ENCODE measurements around the gene SYCP3.
"Not testable (repeated sequence)": the region's sequence is repeated elsewhere in the genome, so short reads cannot be mapped to it uniquely, and the experiment has no call there.

The SYCP3 gene

GRCh38 chr12:101710288-101710687, 29.0 kb downstream of the SYCP3 start:
- no peak for DNase-seq

- peak; percentile 69 for DNase-seq
These were observed 32.0 kb downstream of the SYCP3 start for GRCh38 chr12:101707131-101707782.

GRCh38 chr12:101706403-101706802, 32.9 kb downstream of the SYCP3 start:
- no peak for DNase-seq

DNA sequence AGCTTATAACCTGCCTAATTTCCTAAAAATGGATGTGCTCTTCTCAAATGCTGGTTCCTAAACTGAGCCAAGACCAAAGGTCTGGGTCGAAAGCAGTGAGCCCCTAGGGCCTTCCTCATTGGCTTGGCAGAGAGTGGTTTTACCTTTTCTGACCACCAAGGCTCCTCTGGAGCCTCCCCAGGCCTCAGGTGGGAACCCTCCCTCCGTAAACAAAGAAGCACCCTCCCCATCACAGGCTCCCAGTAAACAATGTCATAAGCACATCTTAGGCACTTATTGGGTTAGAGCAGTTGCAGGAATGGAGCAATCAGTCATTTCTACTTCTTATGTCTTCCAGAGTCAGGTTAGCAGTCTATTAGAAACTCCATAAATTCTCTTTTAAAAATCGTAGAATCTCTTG, 35.8 kb downstream of the SYCP3 start:
- no peak for DNase-seq

GRCh38 chr12:101700299-101700820, 38.9 kb downstream of the SYCP3 start:
- peak; percentile 78 for DNase-seq

- DNase-seq: no peak
These were observed 40.4 kb downstream of the SYCP3 start for GRCh38 chr12:101698800-101699347.

DNA sequence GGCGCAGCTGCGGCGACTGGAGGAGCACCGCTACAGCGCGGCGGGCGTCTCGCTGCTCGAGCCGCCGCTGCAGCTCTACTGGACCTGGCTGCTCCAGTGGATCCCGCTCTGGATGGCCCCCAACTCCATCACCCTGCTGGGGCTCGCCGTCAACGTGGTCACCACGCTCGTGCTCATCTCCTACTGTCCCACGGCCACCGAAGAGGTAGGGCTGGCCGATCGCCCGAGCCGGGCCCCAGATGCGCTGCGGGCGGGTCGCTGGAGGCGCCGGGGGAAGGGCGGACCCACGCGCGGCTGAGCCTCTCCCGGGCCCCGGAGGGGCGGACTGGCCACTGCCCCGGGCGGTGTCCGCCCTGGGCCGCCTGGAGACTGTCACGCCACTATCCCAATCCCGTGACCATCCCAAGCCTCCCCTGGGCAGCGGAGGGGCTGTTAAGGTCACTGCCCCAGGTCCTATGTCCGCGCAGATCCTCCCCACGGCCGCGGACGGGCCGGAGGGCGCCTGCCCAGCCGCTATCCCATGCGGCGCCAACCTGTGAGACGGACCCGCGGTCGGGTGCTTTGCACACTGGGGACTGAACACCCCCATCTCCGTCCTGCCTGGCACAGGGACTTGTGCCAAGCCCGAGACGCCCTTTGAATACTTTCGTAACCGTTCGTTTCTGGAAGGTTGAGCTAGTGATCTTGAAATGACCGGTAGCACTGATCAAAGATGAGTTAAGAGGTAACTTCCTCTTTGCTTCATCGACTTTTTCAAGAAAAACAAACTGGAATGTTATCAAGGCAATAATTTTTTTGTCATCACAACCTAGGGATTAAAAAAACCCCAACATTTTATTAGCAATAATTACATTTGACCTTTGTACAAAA, 41.1 kb downstream of the SYCP3 start:
- DNase-seq: peak; percentile 88

DNA sequence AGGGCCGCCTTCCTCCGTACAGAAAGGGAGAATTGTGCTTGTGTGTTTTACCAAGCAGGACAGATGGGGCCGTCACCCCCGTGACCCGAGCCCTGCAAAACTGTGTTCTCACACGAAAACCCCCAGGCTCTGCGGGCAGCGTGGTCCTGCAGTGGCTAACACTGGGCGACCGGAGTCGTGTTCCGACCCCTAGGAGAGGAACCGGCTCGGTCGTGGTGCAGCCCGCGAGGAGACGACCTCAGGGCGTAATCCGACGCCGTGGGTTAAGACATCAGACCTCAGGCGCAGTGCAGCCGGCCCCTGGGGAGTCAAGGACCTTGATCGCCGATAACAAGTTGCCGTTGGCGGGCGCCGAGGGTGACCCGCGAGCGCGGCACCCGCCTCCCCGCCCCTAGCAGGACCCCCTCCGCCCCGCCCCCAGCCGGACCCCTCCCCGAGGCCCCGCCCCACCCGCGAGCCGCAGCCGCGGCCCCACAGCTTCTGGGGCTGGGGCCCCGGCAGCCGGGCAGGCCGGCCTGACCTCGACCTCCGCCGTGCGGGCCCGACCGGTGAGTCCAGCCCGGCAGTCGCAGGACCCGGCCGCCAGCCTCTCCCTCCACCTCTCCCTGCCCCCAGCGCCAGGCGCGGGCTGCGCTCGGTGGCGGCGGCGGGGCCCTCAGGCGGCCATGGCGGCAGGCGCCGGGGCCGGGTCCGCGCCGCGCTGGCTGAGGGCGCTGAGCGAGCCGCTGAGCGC, 41.9 kb downstream of the SYCP3 start, which contains the start of gene CHPT1:
Gene CHPT1, plus strand, starts transcription at position 444 of the 733 bp plus-strand sequence. Its CDS starts 222 bp downstream, at position 666.
- DNase-seq: peak; percentile 95

DNA sequence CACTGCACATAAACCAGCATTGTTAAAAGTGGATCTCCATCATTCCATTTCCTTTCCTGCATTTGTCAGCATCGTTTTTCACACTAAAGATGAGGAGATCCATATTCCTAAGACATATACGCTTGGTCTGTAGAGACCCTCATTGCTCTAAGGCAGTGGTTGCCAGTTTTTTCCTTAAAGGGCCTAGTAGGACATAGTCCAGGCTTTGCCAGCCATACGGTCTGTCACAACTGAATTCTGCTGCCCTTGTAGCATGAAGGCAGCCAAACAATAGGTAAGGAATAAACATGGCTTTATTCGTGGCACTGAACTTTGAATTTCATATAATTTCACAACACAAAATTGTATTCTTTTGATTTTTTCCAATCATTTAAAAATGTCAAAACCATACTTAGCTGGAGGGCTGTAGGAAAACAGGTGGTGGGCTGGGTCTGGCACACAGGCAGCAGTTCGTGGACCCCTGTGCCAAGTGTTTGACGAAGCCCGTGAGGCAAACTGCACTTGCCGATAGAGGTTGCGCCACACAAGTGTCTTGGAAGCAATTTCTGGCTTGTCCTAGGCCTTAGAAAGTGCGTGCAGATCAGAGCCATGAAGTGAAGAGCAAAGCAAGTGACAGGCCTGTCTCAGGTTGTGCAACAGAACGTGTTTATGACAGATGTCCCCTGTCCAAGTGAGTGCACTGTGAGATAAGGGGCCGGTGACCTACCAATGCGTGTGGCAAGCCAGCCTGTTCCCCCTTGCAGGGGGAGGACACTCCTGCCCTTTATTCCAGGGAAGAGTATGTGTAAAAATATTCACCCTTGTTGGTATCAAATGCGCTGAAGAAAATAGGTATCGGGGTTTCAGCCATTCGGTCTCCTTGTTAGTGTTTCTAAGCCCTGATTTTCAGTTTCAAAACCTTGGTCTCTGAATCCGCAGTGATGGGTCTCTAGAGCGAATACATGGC, 42.7 kb downstream of the SYCP3 start:
- DNase-seq: peak; percentile 97

- peak; percentile 49 for DNase-seq
These were observed 43.6 kb downstream of the SYCP3 start for GRCh38 chr12:101695706-101696105.

DNA sequence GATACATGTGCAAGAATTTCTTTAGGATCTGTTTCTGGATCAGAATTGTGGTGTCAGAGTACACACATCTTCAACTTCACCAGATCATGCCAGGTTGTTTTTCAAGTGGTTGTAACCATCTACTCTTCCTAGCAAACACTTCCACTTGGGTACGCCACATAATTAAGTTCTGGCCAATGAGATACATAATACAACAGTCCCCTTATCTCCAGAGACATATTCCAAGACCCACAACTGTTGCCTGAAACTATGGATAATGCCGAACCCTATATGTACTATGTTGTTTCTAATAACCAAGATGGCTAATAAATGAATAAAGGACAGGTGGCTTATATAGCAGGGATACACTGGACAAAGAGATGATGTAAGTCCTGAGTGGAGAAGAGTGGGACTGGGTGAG, 44.3 kb downstream of the SYCP3 start:
- no peak for DNase-seq

- DNase-seq: no peak
These were observed 44.9 kb downstream of the SYCP3 start for GRCh38 chr12:101694297-101694848.

- DNase-seq: no peak
These were observed 47.7 kb downstream of the SYCP3 start for GRCh38 chr12:101691503-101692096.

DNA sequence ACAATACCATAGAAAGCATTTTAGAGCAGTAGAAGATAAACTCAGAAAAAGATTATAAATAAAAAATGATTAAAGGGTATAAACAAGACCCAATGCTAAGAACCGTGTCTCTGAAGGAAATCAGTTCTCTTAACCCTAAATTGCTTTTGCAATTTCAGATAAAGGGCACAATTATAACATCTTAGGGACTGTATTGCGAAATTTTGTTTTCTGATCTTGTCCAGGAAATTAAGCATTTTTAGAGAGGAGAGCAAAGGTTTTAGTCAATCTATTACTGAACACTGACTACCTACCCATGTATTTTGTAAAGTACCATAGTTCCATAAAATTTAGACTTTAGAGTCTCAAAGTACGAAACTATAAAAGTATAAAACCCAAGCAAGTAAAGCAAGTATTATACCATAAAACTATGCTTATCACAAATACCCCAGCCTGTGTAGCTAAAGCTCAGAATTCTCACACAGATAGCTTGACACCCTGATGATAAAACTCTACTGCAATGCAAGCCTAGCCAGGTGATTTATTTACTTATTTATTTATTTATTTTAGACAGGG, 48.6 kb downstream of the SYCP3 start:
- DNase-seq: no peak

- DNase-seq: no peak
These were observed 53.1 kb downstream of the SYCP3 start for GRCh38 chr12:101686176-101686575.

GRCh38 chr12:101685092-101685491, 54.2 kb downstream of the SYCP3 start:
- no peak for DNase-seq

DNA sequence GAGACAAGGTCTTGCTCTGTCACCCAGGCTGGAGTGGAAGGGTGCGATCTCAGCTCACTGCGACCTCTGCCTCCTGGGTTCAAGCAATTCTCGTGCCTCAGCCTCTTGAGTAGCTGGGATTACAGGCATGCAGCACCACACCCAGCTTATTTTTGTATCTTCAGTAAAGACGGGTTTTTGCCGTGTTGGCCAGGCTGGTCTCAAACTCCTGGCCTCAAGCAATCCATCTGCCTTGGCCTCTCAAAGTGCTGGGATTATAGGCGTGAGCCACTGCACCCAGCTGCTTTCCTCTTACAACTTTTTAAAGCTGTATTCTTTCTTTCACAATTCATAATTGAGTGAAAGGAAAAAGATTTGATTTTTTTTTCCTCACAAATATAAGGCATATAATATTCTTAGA, 57.6 kb downstream of the SYCP3 start:
- not testable (repeated sequence) for DNase-seq

GRCh38 chr12:101680647-101681046, 58.6 kb downstream of the SYCP3 start:
- no peak for DNase-seq

DNA sequence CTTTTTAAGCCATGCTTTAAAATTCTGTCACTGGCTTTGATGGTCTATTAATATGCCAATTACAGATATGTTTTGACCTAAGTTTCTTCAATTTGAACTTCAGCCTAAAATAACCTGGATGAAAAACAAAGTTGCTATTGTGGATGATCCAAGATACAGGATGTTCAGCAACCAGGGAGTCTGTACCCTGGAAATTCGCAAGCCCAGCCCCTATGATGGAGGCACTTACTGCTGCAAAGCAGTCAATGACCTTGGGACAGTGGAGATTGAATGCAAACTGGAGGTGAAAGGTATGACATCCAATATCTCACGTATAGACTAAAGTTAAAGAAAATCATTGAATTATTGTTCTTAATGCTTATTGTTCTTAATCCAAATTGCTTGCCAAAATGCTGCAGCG, 59.0 kb downstream of the SYCP3 start:
- no peak for DNase-seq
